ENCODE measurements around the gene ANKFN1. TPM values are rescaled to one million over a fixed set of nuclear protein-coding genes. Genes with fewer than 3 reads are reported as not detected.

Gene ANKFN1
- total RNA-seq, 1 experiment from 2014 or later = 1.1 TPM

GRCh38 chr17:56177361-56177760 is 24.1 kb downstream of the ANKFN1 start:
- DNase-seq (ENCODE audit: low read depth) = no peak

GRCh38 chr17:56178203-56178602 is 24.9 kb downstream of the ANKFN1 start:
- no peak for DNase-seq (ENCODE audit: low read depth)

GRCh38 chr17:56182081-56182480 is 28.8 kb downstream of the ANKFN1 start:
- no peak for DNase-seq (ENCODE audit: low read depth)

- no peak for DNase-seq (ENCODE audit: low read depth)
Measured at GRCh38 chr17:56184650-56185049, 31.4 kb downstream of the ANKFN1 start.

- DNase-seq (ENCODE audit: low read depth) = peak; percentile 29
Measured at GRCh38 chr17:56185491-56186221, 32.4 kb downstream of the ANKFN1 start.

GRCh38 chr17:56186222-56186786 is 33.0 kb downstream of the ANKFN1 start:
- peak; percentile 64 for DNase-seq (ENCODE audit: low read depth)

- peak; percentile 88 for DNase-seq (ENCODE audit: low read depth)
Measured at GRCh38 chr17:56203430-56203829, 50.2 kb downstream of the ANKFN1 start.

- no peak for DNase-seq (ENCODE audit: low read depth)
Measured at GRCh38 chr17:56206351-56206750, 53.1 kb downstream of the ANKFN1 start.

- DNase-seq (ENCODE audit: low read depth) = no peak
Measured at GRCh38 chr17:56213031-56213430, 59.8 kb downstream of the ANKFN1 start.

GRCh38 chr17:56217921-56218320 is 64.6 kb downstream of the ANKFN1 start:
- no peak for DNase-seq (ENCODE audit: low read depth)

GRCh38 chr17:56222255-56222654 is 69.0 kb downstream of the ANKFN1 start:
- DNase-seq (ENCODE audit: low read depth) = no peak

- peak; percentile 55 for DNase-seq (ENCODE audit: low read depth)
Measured at GRCh38 chr17:56230660-56231059, 77.4 kb downstream of the ANKFN1 start.

GRCh38 chr17:56231252-56231651 is 78.0 kb downstream of the ANKFN1 start:
- no peak for DNase-seq (ENCODE audit: low read depth)

- no peak for DNase-seq (ENCODE audit: low read depth)
Measured at GRCh38 chr17:56231693-56232092, 78.4 kb downstream of the ANKFN1 start.

- no peak for DNase-seq (ENCODE audit: low read depth)
Measured at GRCh38 chr17:56244268-56244890, 91.1 kb downstream of the ANKFN1 start.

GRCh38 chr17:56247816-56248215 is 94.5 kb downstream of the ANKFN1 start:
- DNase-seq (ENCODE audit: low read depth) = no peak

GRCh38 chr17:56257075-56257474 is 103.8 kb downstream of the ANKFN1 start:
- DNase-seq (ENCODE audit: low read depth) = no peak

- DNase-seq (ENCODE audit: low read depth) = no peak
Measured at GRCh38 chr17:56260376-56261002, 107.2 kb downstream of the ANKFN1 start.

GRCh38 chr17:56262803-56263202 is 109.5 kb downstream of the ANKFN1 start:
- DNase-seq (ENCODE audit: low read depth) = no peak

GRCh38 chr17:56269556-56270389 is 116.5 kb downstream of the ANKFN1 start:
- no peak for DNase-seq (ENCODE audit: low read depth)

- no peak for DNase-seq (ENCODE audit: low read depth)
Measured at GRCh38 chr17:56274491-56274890, 121.2 kb downstream of the ANKFN1 start.

GRCh38 chr17:56284482-56284881 is 131.2 kb downstream of the ANKFN1 start:
- DNase-seq (ENCODE audit: low read depth) = no peak
